ENCODE results near the gene GLB1L3.

- TF ChIP-seq CTCF (optimal IDR thresholded peaks at IDR 0.05 in 1 of 3, IDR thresholded peaks at IDR 0.05 in 1 of 3, conservative IDR thresholded peaks at IDR 0.05 in 1 of 3; ENCODE audit: extremely low read depth in 1 of 3, insufficient read depth in 2 of 3, low read length in 3 of 3) (no peak), EZH2 (IDR thresholded peaks at IDR 0.05; ENCODE audit: low read length) (no peak)
Measured at GRCh38 chr11:134333946-134334345, 57.8 kb downstream of the GLB1L3 start.

Data from keratinocyte (primary cell).